GM23248 (cell line): ENCODE data around the gene RAD51B. TPM values are rescaled to one million over a fixed set of nuclear protein-coding genes. Genes with fewer than 3 reads are reported as not detected.
A peak's percentile ranks its signal among the peaks of the same experiment; 100 is the strongest.

ENCODE experiments used
- DNase-seq: peaks from one replicate; pipeline ENCODE4 v3.0.0-alpha.2; 2015
- H2AFZ ChIP-seq: fragments of 200-600 bp; sonication (generic); 2 replicates; pipeline ENCODE4 v1.6.1; 2016; ENCODE audit warnings: antibody characterized with exemption
- H3F3A ChIP-seq: fragments of 200-600 bp; sonication (generic); 2 replicates; pipeline ENCODE4 v1.6.1; 2016; ENCODE audit warnings: mild to moderate bottlenecking, antibody characterized with exemption, mixed run types; ENCODE audit not compliant: insufficient read depth
- H3K27ac ChIP-seq: fragments of 200-600 bp; sonication (generic); 2 replicates; pipeline ENCODE4 v1.5.1; 2016; ENCODE audit warnings: mild to moderate bottlenecking
- H3K27me3 ChIP-seq: fragments of 200-600 bp; sonication (generic); replicated peaks from 2 replicates; pipeline ENCODE4 v1.6.1; 2016; ENCODE audit warnings: mild to moderate bottlenecking; ENCODE audit not compliant: insufficient read depth
- H3K36me3 ChIP-seq: fragments of 200-600 bp; sonication (generic); 2 replicates; pipeline ENCODE4 v1.6.1; 2016; ENCODE audit warnings: low read depth, mild to moderate bottlenecking
- H3K4me1 ChIP-seq: fragments of 200-600 bp; sonication (generic); 2 replicates; pipeline ENCODE4 v1.6.1; 2016; ENCODE audit warnings: mild to moderate bottlenecking; ENCODE audit not compliant: insufficient read depth
- H3K4me2 ChIP-seq: fragments of 200-600 bp; sonication (generic); one replicate; pipeline ENCODE4 v1.6.1; 2016; ENCODE audit warnings: mild to moderate bottlenecking; ENCODE audit not compliant: unreplicated experiment
- H3K4me3 ChIP-seq: fragments of 200-600 bp; sonication (generic); 2 replicates; pipeline ENCODE4 v1.5.1; 2016; ENCODE audit warnings: mild to moderate bottlenecking
- H3K79me2 ChIP-seq: fragments of 200-600 bp; sonication (generic); 2 replicates; pipeline ENCODE4 v1.6.1; 2016; ENCODE audit warnings: mild to moderate bottlenecking; ENCODE audit not compliant: insufficient read depth
- H3K9ac ChIP-seq: fragments of 200-600 bp; sonication (generic); 2 replicates; pipeline ENCODE4 v1.6.1; 2016; ENCODE audit warnings: mild to moderate bottlenecking
- H3K9me2 ChIP-seq: fragments of 200-600 bp; sonication (generic); 2 replicates; pipeline ENCODE4 v1.6.1; 2016; ENCODE audit warnings: mixed run types, mild to moderate bottlenecking, moderate library complexity; ENCODE audit not compliant: insufficient read depth
- H3K9me3 ChIP-seq: fragments of 200-600 bp; sonication (generic); one replicate; pipeline ENCODE4 v1.6.1; 2017; ENCODE audit warnings: low read depth
- H4K20me1 ChIP-seq: fragments of 200-600 bp; sonication (generic); 2 replicates; pipeline ENCODE4 v1.6.0; 2016; ENCODE audit not compliant: insufficient read depth
- EZH2 ChIP-seq: fragments of 200-600 bp; sonication (generic); IDR thresholded peaks from 2 replicates; pipeline ENCODE4 v1.6.1; 2018; ENCODE audit warnings: antibody characterized with exemption, mild to moderate bottlenecking; ENCODE audit not compliant: insufficient read depth, poor library complexity, severe bottlenecking
- EZH2phosphoT487 ChIP-seq: fragments of 200-600 bp; sonication (generic); IDR thresholded peaks from 2 replicates; pipeline ENCODE4 v1.6.1; 2018; ENCODE audit warnings: antibody characterized with exemption, moderate library complexity, mild to moderate bottlenecking, low read depth; ENCODE audit not compliant: insufficient read depth
- WGBS, 2 experiments: methylation state at CpG; one replicate each; pipeline ENCODE4 v1.1.6; 2015 to 2017; ENCODE audit warnings: low lambda C conversion rate in 2 of 2, low coverage in 1 of 2; ENCODE audit errors: missing lambda C conversion rate in 2 of 2; 5-methylcytosine and 5-hydroxymethylcytosine counted together
- in situ Hi-C: fragments of 300-500 bp; cut with MboI; formaldehyde crosslinking; loops from 2 replicates; pipeline ENCODE4 v1.15.0; 2020
- polyA plus RNA-seq: library from polyadenylated mRNA; unstranded; fragments of >200 nt; fragmentation: Nextera tagmentation; extraction: Ambion mirVana; gene quantifications from 2 replicates; pipeline ENCODE4 v1.2.1, GENCODE V29; 2016
- total RNA-seq: library from RNA; depleted of rRNA; stranded (reverse); fragments of >200 nt; shearing (Covaris generic); gene quantifications from 2 replicates; pipeline ENCODE4 v1.2.3, GENCODE V29; 2014

Gene RAD51B
- total and polyA plus RNA-seq, 2 experiments from 2014 or later = 4.0 to 8.8 TPM

DNA sequence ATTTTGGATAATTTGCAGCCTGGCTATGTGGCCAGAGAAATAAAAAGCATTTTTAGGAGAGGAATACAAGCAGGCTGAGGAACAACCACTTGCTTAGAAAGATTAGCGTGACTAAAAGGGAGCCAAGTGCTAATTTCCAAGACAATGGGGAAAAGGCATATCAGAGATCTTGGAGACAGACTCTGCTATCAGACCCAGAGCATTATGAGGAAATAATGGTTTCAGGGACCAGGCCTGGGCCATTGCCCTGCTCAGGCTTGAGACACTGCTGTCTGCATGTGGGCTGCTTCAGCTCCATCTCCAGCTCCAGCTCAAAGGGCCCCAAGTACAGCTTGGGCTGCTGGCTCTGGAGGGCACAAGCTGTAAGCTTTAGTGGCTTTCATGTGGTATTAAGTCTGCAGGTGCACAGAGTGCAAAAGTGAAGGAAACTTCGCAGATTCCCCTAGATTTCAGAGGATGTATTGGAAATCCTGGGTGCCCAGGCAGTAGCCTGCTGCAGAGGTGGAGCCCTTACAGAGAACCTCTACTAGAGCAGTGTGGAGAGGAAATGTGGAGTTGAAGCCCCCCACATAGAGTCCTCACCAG lies 524.0 kb downstream of the RAD51B start:
- H3K36me3 ChIP-seq = no peaks in the 10 kb centered on the region
- H3K4me3 ChIP-seq = no peak overlapping the region
- no peak overlapping the region for H3K27ac ChIP-seq
- H2AFZ ChIP-seq = no peak overlapping the region
- no peaks in the 10 kb centered on the region for H3K4me1 ChIP-seq
- 92 to 100% methylated on average over 2 of the region's 2 CpGs for WGBS, 2 experiments
- H3K9me3 ChIP-seq = no peaks in the 10 kb centered on the region
- no peaks in the 10 kb centered on the region for H3K27me3 ChIP-seq
- H3K9ac ChIP-seq = no peak overlapping the region
- H3K79me2 ChIP-seq = no peaks in the 10 kb centered on the region
- DNase-seq = no peak
- no peaks in the 10 kb centered on the region for H4K20me1 ChIP-seq
- no peaks in the 10 kb centered on the region for H3K9me2 ChIP-seq
- H3F3A ChIP-seq = no peaks in the 10 kb centered on the region
- H3K4me2 ChIP-seq = no peak overlapping the region
- in situ Hi-C loops = no loop called here
- TF ChIP-seq EZH2 = no peak
- TF ChIP-seq EZH2phosphoT487 = no peak

DNA sequence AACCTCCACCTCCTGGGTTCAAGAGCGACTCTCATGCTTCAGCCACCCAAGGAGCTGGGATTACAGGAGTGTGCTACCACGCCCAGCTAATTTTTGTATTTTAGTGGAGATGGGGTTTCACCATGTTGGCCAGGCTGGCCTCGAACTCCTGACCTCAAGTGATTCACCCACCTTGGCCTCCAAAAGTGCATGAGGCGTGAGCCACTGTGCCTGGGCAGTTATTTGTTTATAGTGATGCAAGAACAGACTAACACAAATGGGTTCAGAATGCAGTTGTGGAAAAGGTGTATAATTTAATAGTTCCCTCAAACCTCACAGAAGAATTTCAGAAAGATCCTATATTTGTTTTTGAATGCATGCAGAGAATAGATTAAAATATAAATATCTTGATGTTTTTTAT lies 526.2 kb downstream of the RAD51B start:
- no peak overlapping the region for H3K27ac ChIP-seq
- H3K27me3 ChIP-seq = no peaks in the 10 kb centered on the region
- in situ Hi-C loops = no loop called here
- no peaks in the 10 kb centered on the region for H3K4me1 ChIP-seq
- 90 to 91% methylated on average over 4 of the region's 4 CpGs for WGBS, 2 experiments
- H3K9me2 ChIP-seq = no peaks in the 10 kb centered on the region
- TF ChIP-seq EZH2phosphoT487 (no peak), EZH2 (no peak)
- H3K9me3 ChIP-seq = no peaks in the 10 kb centered on the region
- H3F3A ChIP-seq = no peaks in the 10 kb centered on the region
- no peaks in the 10 kb centered on the region for H4K20me1 ChIP-seq
- H3K36me3 ChIP-seq = no peaks in the 10 kb centered on the region
- DNase-seq = peak; percentile 26
- H3K4me3 ChIP-seq = no peak overlapping the region
- H3K4me2 ChIP-seq = no peak overlapping the region
- H3K79me2 ChIP-seq = no peaks in the 10 kb centered on the region
- H2AFZ ChIP-seq = no peak overlapping the region
- no peak overlapping the region for H3K9ac ChIP-seq

DNA sequence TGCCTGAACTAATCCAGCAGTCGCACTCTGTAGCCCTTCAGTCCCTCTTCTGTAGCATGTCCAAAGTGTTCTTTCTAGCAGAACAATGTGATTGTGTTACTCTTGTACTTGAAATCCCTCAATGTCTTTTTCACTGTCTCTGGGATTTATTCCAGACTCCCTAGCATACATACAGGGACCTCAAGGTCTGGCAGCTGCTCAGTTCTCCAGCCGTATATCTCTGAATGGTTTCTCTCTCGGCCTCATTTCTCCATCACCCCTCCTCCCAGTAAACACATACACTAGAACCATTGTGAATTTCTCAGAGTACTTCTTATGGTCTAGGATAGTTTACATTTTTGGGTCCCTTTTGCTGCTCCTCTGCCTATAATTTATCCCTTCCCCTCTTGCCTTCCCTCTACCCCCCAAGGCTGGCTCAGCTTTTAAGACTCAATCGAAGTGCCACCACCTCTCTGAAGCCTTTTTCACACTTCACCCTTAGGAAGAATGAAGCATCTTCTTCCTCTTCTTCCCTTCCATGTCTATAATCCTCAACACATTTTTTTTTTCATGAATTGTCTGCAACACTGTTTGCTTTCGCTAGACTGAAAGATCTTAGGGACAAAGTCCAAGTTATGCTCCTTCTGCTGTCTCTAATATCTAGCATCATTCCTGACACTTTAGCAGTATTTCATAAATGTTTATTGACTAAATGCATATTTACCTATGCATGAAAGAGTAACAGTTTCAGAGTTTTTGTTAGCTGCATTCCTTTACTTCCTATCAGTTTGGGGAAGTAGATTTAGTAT lies 527.2 kb downstream of the RAD51B start:
- H3K9ac ChIP-seq = no peak overlapping the region
- no peak for DNase-seq
- no peak for TF ChIP-seq EZH2phosphoT487
- TF ChIP-seq EZH2 = no peak

DNA sequence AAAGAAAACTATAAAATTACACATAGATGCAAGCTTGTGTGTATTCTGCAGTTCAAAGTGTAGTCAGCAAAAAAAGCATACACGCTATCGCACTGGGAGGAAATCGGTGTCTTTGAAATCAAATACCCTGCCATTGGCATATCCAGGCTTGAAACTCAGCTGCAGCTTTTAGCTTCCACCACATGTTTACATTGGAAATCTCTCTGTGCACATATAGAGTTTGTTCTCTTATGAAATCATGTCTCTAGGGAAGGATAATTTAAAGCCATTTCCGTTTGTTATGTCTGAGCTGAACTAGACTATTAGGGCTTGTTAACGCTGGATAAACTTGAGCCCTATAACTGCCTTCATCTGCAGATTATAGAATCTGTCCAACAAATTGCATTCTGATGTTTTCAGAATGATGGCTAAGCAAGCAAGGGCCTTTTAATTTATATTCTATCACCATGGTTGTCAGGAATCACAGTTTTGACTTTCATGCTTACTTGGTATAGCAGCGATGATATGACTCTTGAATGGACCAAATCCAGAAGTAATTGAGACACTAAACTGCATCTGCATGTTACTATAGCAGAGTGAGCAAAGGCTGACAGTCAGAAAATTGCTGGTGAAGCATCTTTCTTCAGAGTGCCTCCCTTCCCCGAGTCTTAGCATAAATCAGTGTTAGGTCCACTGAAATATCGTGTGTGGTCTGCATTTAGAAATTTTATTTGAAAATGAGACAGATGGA lies 530.5 kb downstream of the RAD51B start:
- H3K9me3 ChIP-seq = no peaks in the 10 kb centered on the region
- H3K9me2 ChIP-seq = no peaks in the 10 kb centered on the region
- no peak for DNase-seq
- no peaks in the 10 kb centered on the region for H4K20me1 ChIP-seq
- H3K4me1 ChIP-seq = no peaks in the 10 kb centered on the region
- no peak overlapping the region for H3K4me3 ChIP-seq
- H3K27me3 ChIP-seq = no peaks in the 10 kb centered on the region
- H3K9ac ChIP-seq = no peak overlapping the region
- H2AFZ ChIP-seq = no peak overlapping the region
- TF ChIP-seq EZH2 (no peak), EZH2phosphoT487 (no peak)
- no peaks in the 10 kb centered on the region for H3F3A ChIP-seq
- in situ Hi-C loops = no loop called here
- no peaks in the 10 kb centered on the region for H3K36me3 ChIP-seq
- no peak overlapping the region for H3K4me2 ChIP-seq
- WGBS, 2 experiments = 80 to 82% methylated on average over 8 of the region's 8 CpGs
- no peak overlapping the region for H3K27ac ChIP-seq
- H3K79me2 ChIP-seq = no peaks in the 10 kb centered on the region

More for the DNA sequence above, 527.2 kb downstream of the RAD51B start:
- Histone ChIP-seq H3F3A (no peaks in the 10 kb centered on the region), H3K36me3 (no peaks in the 10 kb centered on the region), H3K9me3 (no peaks in the 10 kb centered on the region), H3K27me3 (no peaks in the 10 kb centered on the region), H4K20me1 (no peaks in the 10 kb centered on the region), H3K4me1 (no peaks in the 10 kb centered on the region), H2AFZ (no peak overlapping the region), H3K79me2 (no peaks in the 10 kb centered on the region), H3K9me2 (no peaks in the 10 kb centered on the region), H3K27ac (no peak overlapping the region), H3K4me2 (no peak overlapping the region), H3K4me3 (no peak overlapping the region)
- WGBS, 2 experiments = 95% methylated on average over 5 of the region's 5 CpGs
- in situ Hi-C loops = no loop called here
